GM19023 (cell line): ENCODE results near the gene NR2C2.
"Not testable (repeated sequence)": the region's sequence is repeated elsewhere in the genome, so short reads cannot be mapped to it uniquely, and the experiment has no call there.

Experiments used
- ATAC-seq: cut with Tn5 transposase; IDR thresholded peaks from one replicate; pipeline ENCODE4 v1.9.1; 2021; ENCODE audit warnings: mild to moderate bottlenecking, moderate library complexity; ENCODE audit not compliant: unreplicated experiment

The NR2C2 gene

GRCh38 chr3:14947100-14947885 is at the start of gene NR2C2:
Gene NR2C2 (plus strand): TSS chr3:14947583. CDS start chr3:15003915, 56,332 bp downstream.
- peak; percentile 58 for ATAC-seq

- ATAC-seq = no peak
These were observed 48.5 kb upstream of the NR2C2 start for GRCh38 chr3:14898929-14899328.

GRCh38 chr3:14899993-14900618 is 47.3 kb upstream of the NR2C2 start:
- no peak for ATAC-seq

- no peak for ATAC-seq
These were observed 46.2 kb upstream of the NR2C2 start for GRCh38 chr3:14900881-14901873.

GRCh38 chr3:14902719-14903118 is 44.7 kb upstream of the NR2C2 start:
- no peak for ATAC-seq

GRCh38 chr3:14903501-14903900 is 43.9 kb upstream of the NR2C2 start:
- ATAC-seq = not testable (repeated sequence)

GRCh38 chr3:14905055-14905657 is 42.2 kb upstream of the NR2C2 start:
- ATAC-seq = no peak

- no peak for ATAC-seq
These were observed 40.9 kb upstream of the NR2C2 start for GRCh38 chr3:14906355-14906971.

GRCh38 chr3:14907043-14907966 is 40.1 kb upstream of the NR2C2 start:
- ATAC-seq = no peak

- ATAC-seq = no peak
These were observed 38.1 kb upstream of the NR2C2 start for GRCh38 chr3:14909250-14909649.

- ATAC-seq = no peak
These were observed 35.7 kb upstream of the NR2C2 start for GRCh38 chr3:14911651-14912050.

GRCh38 chr3:14913071-14913925 is 34.1 kb upstream of the NR2C2 start:
- no peak for ATAC-seq

GRCh38 chr3:14913926-14914778 is 33.2 kb upstream of the NR2C2 start:
- ATAC-seq = no peak

GRCh38 chr3:14914779-14915117 is 32.6 kb upstream of the NR2C2 start:
- ATAC-seq = no peak

- ATAC-seq = no peak
These were observed 31.7 kb upstream of the NR2C2 start for GRCh38 chr3:14915636-14916222.

GRCh38 chr3:14918356-14918860 is 29.0 kb upstream of the NR2C2 start:
- ATAC-seq = no peak

- ATAC-seq = no peak
These were observed 26.8 kb upstream of the NR2C2 start for GRCh38 chr3:14920536-14920935.
